SW480 (cell line): ENCODE measurements around the gene SH3PXD2A.
A peak's percentile ranks its signal among the peaks of the same experiment; 100 is the strongest.

Source experiments
- DNase-seq: peaks from one replicate; pipeline ENCODE4 v3.0.0-alpha.2; 2016; ENCODE audit warnings: low spot score

The SH3PXD2A gene

DNA sequence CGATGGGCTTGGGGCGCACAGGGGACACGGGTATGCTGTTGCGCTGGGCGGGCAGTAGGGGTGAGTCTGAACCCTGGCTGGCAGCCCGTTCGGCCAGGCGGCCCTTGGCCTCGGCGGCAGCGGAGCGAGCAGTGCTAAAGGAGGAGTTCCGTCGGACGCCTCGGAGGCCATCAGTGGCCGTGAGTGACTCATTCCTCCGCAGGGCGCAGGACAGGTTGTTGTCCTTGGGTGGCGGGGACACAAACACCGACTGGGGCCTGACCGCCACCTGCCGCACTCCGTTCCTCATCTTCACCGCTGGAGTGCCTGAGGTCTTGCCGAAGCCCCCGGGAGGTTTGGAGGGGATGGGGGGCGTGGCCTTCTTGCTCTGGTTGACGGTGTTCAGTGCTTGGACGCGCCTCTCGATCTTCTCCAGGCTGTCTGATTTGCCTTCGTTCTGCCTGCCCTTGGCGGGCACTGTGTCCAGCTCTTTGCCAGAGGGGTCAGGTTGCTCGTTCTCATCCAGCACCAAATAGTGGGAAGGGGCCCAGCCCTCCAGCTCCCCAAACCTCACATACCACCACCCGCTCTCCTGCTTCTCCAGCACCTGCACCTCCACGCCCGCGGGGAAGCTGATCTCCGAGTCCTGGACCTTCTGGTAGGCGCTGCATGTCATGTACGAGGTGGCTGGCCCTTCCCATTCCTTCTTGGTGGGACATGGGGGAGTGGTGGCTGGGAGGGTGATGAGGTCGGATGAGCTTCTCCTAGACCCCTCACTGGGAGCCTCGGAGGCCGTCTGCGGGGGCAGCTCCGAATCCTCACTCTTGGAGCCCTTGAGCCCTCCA is 253.1 kb downstream of the SH3PXD2A start:
- no peak for DNase-seq

DNA sequence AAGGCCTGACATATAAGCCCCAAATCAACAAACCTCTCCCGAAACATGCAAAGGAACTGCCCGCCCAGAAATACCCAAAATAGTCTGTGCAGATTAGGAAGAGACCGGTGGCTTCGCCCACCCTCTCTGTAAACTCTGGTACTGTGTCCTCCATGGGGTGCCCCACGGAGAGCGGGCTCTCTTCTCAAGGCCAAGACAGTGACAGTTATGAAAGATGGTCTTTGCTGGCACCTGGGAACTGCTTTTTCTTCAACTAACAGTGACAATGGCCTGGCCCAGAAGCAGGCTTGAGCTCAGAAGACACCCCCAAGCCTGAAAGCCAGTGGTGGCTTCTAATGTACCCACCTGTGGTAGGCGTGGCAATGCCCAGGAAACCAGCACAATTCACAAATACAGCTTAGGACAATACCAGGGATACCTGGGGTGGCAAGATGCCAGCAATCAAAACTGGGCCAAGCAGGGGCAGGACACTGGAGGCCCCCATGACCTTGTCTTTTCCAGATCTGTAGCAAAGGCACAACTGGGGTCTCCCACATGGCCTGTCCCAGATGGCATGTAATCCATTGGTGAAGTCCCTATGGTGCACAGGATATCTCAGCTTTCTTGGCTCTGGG is 254.3 kb downstream of the SH3PXD2A start:
- no peak for DNase-seq

DNA sequence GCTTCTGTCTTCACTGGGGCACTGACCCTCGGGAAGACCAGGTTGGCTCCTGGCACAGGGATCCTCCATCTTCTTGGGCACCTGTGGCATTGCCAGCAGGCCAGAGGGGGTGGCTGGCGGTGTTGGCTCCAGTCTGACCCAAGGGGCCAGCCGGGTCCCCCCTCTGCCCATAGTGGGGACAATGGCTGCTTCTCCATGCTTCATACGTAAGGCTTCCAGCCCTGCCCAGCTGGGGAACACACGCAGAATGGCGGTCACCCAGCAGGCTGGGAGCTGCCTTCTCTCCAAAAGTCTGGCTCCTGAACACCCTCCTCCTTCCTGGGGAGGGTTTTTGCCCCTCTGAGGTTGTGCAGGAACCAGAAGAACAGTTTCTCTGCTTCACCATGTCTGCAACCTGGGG is 255.1 kb downstream of the SH3PXD2A start:
- no peak for DNase-seq

- no peak for DNase-seq
Observed at GRCh38 chr10:103599907-103600306, 255.5 kb downstream of the SH3PXD2A start.

GRCh38 chr10:103599211-103599610 is 256.2 kb downstream of the SH3PXD2A start:
- no peak for DNase-seq

GRCh38 chr10:103598654-103599115 is 256.7 kb downstream of the SH3PXD2A start:
- peak; percentile 74 for DNase-seq

DNA sequence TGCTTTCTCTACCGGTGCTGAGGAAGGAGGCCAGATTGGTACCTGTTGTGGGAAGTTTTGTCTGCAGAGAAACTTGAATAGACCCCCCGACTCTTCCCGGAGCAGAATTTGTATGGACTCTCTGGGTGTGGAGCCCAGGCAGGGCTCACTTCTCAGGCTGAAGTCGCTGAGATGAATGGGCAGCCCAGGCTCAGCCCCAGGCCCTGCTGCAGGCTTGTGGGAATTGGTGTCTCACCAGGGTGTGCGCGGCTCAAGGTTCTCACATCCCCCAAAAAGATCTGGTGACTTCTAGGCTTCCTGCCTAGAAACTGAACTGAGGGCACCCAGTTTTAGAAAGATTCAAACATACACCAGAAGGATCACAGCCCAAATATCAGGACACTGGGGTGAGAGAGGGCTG is 258.4 kb downstream of the SH3PXD2A start:
- no peak for DNase-seq

DNA sequence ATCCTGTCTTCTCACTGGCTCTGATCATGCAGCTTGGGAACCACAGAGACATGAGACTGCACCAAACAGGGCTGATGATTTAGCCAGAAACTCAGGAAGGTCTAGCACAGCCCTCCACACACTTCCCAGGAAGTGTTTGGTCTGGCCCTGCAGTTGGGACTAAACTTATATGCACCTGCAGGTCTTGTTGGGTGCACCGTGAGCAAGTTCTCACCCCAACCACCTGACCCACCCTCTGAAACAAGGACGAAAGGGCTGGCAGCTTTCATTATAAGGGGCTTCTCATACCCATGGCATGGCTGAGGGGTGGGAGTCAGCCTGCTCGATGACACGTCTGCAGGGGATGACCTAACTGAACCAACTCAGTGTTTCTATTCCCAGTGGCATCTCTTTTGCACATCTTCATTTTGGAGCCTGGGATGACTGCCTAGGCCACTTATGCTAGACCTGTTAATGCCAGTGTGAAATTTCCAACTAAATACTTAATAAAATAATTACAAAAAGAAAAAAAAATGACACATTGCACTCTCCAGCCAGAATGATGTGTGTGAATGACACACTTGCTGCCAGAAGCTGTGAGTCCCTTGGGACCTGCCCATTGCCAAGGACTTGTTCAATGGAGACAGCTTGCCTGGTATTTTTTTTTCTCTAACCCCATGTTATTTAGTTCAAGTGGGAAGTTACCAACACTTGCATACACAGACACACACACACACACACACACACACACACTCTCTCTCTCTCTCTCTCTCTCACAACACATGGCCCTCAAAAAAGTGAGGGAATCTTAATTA is 259.2 kb downstream of the SH3PXD2A start:
- no peak for DNase-seq

GRCh38 chr10:103593022-103593570 is 262.3 kb downstream of the SH3PXD2A start:
- DNase-seq = no peak

- peak; percentile 25 for DNase-seq
Observed at GRCh38 chr10:103592186-103593021, 263.0 kb downstream of the SH3PXD2A start.

GRCh38 chr10:103590744-103591291 is 264.6 kb downstream of the SH3PXD2A start:
- DNase-seq = no peak

DNA sequence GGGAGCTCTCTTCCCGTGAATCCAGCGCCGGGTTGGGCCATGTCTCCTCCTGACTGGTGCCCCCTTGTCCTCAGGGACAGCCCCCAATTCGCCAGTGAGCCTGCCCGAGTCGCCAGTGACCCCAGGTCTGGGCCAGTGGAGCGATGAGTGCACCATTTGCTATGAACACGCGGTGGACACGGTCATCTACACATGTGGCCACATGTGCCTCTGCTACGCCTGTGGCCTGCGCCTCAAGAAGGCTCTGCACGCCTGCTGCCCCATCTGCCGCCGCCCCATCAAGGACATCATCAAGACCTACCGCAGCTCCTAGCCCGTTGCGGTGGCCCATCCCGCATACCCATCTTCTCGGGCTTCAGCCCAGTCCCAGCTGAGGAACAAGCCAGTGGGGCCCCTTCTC is 265.3 kb downstream of the SH3PXD2A start:
- DNase-seq = no peak

- no peak for DNase-seq
Observed at GRCh38 chr10:103589074-103589630, 266.2 kb downstream of the SH3PXD2A start.

DNA sequence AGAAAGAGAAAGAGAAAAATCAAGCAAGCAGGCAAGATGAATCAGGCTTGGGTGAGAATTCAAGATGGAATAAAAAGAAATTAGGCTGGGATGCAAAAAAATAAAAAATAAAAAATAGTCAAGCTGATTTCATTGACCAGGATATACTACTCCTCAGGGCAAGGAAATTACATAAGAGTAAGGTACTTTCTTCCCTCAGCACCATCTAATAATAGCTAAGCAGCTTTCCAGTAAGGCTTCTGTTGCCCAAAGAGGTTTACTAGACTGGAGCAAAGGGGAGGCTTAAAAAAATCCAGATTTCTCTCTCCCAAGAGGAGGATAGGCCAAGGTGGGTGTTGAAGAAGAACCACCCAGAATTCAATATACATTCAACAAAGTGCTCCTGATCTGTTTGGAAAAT is 268.3 kb downstream of the SH3PXD2A start:
- no peak for DNase-seq

GRCh38 chr10:103585011-103585405 is 270.4 kb downstream of the SH3PXD2A start:
- DNase-seq = no peak

- DNase-seq = no peak
Observed at GRCh38 chr10:103584216-103585010, 271.0 kb downstream of the SH3PXD2A start.

DNA sequence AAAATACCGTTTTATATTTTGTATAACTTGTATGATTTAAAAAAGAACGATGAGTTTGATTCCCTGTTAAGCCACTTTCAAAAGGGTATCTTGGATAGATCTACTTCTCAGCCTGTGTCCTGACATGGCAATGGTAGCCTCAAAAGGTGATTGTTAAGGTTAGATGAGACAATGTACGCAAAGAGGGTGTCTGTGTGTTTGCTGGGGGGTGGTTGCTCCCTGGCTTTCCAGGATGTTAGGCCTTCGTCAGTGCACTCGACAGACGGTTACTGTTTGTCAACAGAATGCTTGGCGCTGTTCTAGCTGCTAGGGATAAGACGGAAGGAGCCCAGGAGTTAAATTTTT is 271.5 kb downstream of the SH3PXD2A start:
- no peak for DNase-seq

- no peak for DNase-seq
Observed at GRCh38 chr10:103582331-103583123, 272.8 kb downstream of the SH3PXD2A start.

DNA sequence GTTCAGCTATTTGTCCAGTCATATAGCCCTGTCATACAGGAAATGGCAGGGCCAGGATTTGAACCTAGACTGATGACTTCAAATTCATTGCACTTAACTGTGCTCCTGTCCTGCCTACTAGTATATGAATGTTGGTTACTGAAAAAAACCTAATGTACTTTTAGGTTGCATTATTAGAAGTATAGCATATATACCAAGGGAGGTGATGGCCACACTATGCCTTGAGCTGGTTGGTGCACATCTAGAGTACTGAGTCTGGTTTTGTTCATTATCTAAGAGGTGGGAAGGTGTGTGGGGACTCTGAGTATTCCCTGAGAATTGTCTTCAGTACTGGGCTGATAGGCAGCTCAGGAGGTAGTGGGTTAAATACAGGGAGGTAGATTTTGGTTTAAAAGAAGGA is 273.9 kb downstream of the SH3PXD2A start:
- DNase-seq = no peak
